GM11168 (cell line): Measurements from ENCODE around the gene KCNA2.

Source experiments
- in situ Hi-C: fragments of 300-500 bp; cut with MboI; formaldehyde crosslinking; loops from one replicate; pipeline ENCODE4 v1.12.0; 2022; ENCODE audit warnings: low sequenced_read_pairs; ENCODE audit not compliant: unreplicated experiment

KCNA2 gene

DNA sequence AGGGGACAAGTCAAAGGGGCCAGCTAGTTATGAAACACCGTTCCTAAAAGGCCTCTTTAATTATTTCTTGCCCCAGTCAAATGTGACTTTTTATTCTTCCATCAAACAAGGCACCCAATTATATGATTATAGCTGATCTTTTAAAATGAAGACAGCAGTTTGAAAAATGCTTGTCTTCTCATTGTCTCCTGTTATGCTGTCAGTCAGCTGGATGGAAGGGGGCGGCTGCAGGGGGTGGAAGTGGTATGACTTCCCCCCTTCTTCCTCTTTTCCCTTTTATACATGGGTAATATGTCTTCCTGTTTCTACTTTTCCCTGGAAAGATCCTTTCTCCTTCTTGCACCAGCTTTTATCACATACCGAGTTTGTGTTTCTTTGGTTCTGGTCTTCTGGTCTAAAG, 61.4 kb downstream of the KCNA2 start:
- in situ Hi-C loops: loop anchor here (10.0 kb wide), 1 partner anchor 240 kb away; no protein-coding TSS in a partner anchor
